NCI-H2196 treated with DMSO at 0.1 percent for 48 hours (cell line): ENCODE measurements around the gene NTRK3.

Experiments
- DNase-seq: peaks from one replicate; lab custom pipeline; 2025; ENCODE audit not compliant: unreplicated experiment; lab: John Stamatoyannopoulos, UW

Gene NTRK3

GRCh38 chr15:88232771-88233201 lies 23.8 kb downstream of the NTRK3 start:
- no peak for DNase-seq

GRCh38 chr15:88231909-88232644 lies 24.5 kb downstream of the NTRK3 start:
- no peak for DNase-seq

GRCh38 chr15:88230823-88231222 lies 25.7 kb downstream of the NTRK3 start:
- DNase-seq = no peak

GRCh38 chr15:88225461-88225860 lies 31.1 kb downstream of the NTRK3 start:
- no peak for DNase-seq

- no peak for DNase-seq
Observed at GRCh38 chr15:88223084-88223483, 33.5 kb downstream of the NTRK3 start.

- no peak for DNase-seq
Observed at GRCh38 chr15:88221836-88222235, 34.7 kb downstream of the NTRK3 start.

GRCh38 chr15:88220443-88221335 lies 35.9 kb downstream of the NTRK3 start:
- DNase-seq = no peak

- no peak for DNase-seq
Observed at GRCh38 chr15:88219623-88220022, 36.9 kb downstream of the NTRK3 start.

GRCh38 chr15:88218557-88219221 lies 37.9 kb downstream of the NTRK3 start:
- no peak for DNase-seq

- DNase-seq = no peak
Observed at GRCh38 chr15:88215066-88215648, 41.4 kb downstream of the NTRK3 start.

GRCh38 chr15:88209111-88209510 lies 47.4 kb downstream of the NTRK3 start:
- DNase-seq = no peak

- no peak for DNase-seq
Observed at GRCh38 chr15:88208396-88208795, 48.1 kb downstream of the NTRK3 start.

GRCh38 chr15:88207565-88207964 lies 49.0 kb downstream of the NTRK3 start:
- no peak for DNase-seq

- no peak for DNase-seq
Observed at GRCh38 chr15:88204584-88204983, 52.0 kb downstream of the NTRK3 start.

GRCh38 chr15:88202231-88202630 lies 54.3 kb downstream of the NTRK3 start:
- DNase-seq = no peak

- DNase-seq = no peak
Observed at GRCh38 chr15:88201207-88201606, 55.3 kb downstream of the NTRK3 start.

GRCh38 chr15:88196961-88197360 lies 59.6 kb downstream of the NTRK3 start:
- DNase-seq = no peak

GRCh38 chr15:88194162-88194561 lies 62.4 kb downstream of the NTRK3 start:
- DNase-seq = no peak

GRCh38 chr15:88193415-88193814 lies 63.1 kb downstream of the NTRK3 start:
- DNase-seq = no peak

GRCh38 chr15:88191812-88192165 lies 64.8 kb downstream of the NTRK3 start:
- DNase-seq = no peak

GRCh38 chr15:88190232-88190631 lies 66.3 kb downstream of the NTRK3 start:
- DNase-seq = no peak
